ENCODE data around the gene GJD3. TPM values are rescaled to one million over a fixed set of nuclear protein-coding genes. Genes with fewer than 3 reads are reported as not detected.
"Not testable (repeated sequence)": the region's sequence is repeated elsewhere in the genome, so short reads cannot be mapped to it uniquely, and the experiment has no call there.

Gene GJD3
- total RNA-seq, 2 experiments from 2014 or later: not detected

DNA sequence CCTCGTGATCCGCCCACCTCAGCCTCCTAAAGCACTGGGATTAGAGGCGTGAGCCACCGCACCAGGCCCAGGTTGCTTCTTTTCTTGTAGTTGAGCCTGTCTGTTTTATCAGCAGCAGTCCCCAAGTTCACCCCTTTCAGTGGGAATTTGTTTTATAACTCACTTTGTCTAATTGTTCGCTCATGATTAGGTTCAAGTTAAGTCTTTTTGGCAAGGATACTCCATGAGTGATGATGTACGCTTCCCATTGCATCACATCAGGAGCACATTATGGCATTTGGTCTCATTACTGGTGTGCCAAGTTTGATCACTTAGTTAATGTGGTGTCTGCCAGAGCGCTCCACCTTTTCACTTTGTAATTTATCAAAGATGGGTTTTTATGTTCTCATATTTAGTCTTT, 14.4 kb upstream of the GJD3 start:
- no peaks in the 10 kb centered on the region for H3K9me2 ChIP-seq (ENCODE audit: insufficient read depth, low read length)
- TF ChIP-seq, protein P1, sequence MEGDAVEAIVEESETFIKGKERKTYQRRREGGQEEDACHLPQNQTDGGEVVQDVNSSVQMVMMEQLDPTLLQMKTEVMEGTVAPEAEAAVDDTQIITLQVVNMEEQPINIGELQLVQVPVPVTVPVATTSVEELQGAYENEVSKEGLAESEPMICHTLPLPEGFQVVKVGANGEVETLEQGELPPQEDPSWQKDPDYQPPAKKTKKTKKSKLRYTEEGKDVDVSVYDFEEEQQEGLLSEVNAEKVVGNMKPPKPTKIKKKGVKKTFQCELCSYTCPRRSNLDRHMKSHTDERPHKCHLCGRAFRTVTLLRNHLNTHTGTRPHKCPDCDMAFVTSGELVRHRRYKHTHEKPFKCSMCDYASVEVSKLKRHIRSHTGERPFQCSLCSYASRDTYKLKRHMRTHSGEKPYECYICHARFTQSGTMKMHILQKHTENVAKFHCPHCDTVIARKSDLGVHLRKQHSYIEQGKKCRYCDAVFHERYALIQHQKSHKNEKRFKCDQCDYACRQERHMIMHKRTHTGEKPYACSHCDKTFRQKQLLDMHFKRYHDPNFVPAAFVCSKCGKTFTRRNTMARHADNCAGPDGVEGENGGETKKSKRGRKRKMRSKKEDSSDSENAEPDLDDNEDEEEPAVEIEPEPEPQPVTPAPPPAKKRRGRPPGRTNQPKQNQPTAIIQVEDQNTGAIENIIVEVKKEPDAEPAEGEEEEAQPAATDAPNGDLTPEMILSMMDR (conservative IDR thresholded peaks at IDR 0.05; ENCODE audit: low read length): no peak
- no peak for TF ChIP-seq EZH2phosphoT487 (IDR thresholded peaks at IDR 0.05; ENCODE audit: borderline replicate concordance, low read depth, low read length)
- no peaks in the 10 kb centered on the region for H4K20me1 ChIP-seq (ENCODE audit: insufficient read depth, low read length)
- CTCF ChIA-PET (ENCODE audit: unreplicated experiment): no interaction called here
- H3K9me3 ChIP-seq (ENCODE audit: low read length): no peaks in the 10 kb centered on the region
- no peak overlapping the region for H3K27ac ChIP-seq (ENCODE audit: low read depth, low read length, poor library complexity, severe bottlenecking)
- no peaks in the 10 kb centered on the region for H3K79me2 ChIP-seq (ENCODE audit: insufficient read depth, low read depth, low read length)
- no peak overlapping the region for H3K4me2 ChIP-seq (ENCODE audit: low read length)
- intact Hi-C loops (cut with micrococcal nuclease; ENCODE audit: unreplicated experiment): no loop called here
- H3K4me3 ChIP-seq (ENCODE audit: low read depth, low read length, poor library complexity, severe bottlenecking): no peak overlapping the region
- H3K4me1 ChIP-seq (ENCODE audit: insufficient read depth, low read length, poor library complexity, severe bottlenecking): no peaks in the 10 kb centered on the region
- BruUV-seq (replicated peaks): no TSS peak
- peaks cover 4% of the 10 kb centered on the region for H3K36me3 ChIP-seq (ENCODE audit: insufficient read depth, low read length)
- DNase-seq (ENCODE audit: low spot score): no peak
- no peak overlapping the region for H2AFZ ChIP-seq (ENCODE audit: low read length)
- POLR2A ChIA-PET: no interaction called here

DNA sequence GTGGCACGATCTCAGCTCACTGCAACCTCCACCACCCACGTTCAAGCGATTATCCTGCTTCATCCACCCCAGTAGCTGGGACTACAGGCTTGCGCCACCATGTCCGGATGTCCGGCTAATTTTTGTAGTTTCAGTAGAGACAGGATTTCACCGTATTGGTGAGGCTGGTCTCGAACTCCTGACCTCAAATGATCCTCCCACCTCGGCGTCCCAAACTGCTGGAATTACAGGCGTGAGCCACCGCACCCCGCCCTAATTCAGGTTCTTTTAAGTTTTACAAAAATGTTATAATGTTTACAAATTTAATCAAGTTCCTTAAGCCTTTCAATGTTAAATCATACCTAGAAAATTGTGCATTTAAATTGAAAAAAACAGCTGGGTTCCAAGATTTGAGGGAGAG, 13.3 kb upstream of the GJD3 start:
- POLR2A ChIA-PET: interaction anchor here (0.6 kb wide), 1 partner anchor 24 kb away, joined by 3 read pairs; no protein-coding TSS in a partner anchor
- CTCF ChIA-PET (ENCODE audit: unreplicated experiment): no interaction called here

DNA sequence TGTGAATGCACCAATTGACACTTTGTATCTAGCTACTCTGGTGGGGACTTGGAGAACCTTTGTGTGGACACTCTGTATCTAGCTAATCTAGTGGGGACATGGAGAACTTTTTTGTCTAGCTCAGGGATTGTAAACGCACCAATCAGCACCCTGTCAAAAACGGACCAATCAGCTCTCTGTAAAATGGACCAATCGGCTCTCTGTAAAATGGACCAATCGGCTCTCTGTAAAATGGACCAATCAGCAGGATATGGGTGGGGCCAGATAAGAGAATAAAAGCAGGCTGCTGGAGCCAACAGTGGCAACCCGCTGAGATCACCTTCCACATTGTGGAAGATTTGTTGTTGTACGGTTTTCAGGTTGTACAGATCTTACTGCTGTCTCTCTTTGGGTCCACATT, 12.0 kb upstream of the GJD3 start:
- not testable (repeated sequence) for H3K4me1 ChIP-seq (ENCODE audit: insufficient read depth, low read length, poor library complexity, severe bottlenecking); DNase-seq (ENCODE audit: low spot score); BruUV-seq (replicated peaks)

More for the DNA sequence above, 13.3 kb upstream of the GJD3 start:
- TF ChIP-seq, protein P1 (conservative IDR thresholded peaks at IDR 0.05; ENCODE audit: low read length): no peak
- no peak for TF ChIP-seq EZH2phosphoT487 (IDR thresholded peaks at IDR 0.05; ENCODE audit: borderline replicate concordance, low read depth, low read length)
- no peaks in the 10 kb centered on the region for H3K9me3 ChIP-seq (ENCODE audit: low read length)
- H3K27ac ChIP-seq (ENCODE audit: low read depth, low read length, poor library complexity, severe bottlenecking): no peak overlapping the region
- no peak overlapping the region for H3K4me3 ChIP-seq (ENCODE audit: low read depth, low read length, poor library complexity, severe bottlenecking)
- no peak overlapping the region for H3K4me2 ChIP-seq (ENCODE audit: low read length)
- no peaks in the 10 kb centered on the region for H3K4me1 ChIP-seq (ENCODE audit: insufficient read depth, low read length, poor library complexity, severe bottlenecking)
- H3K36me3 ChIP-seq (ENCODE audit: insufficient read depth, low read length): no peaks in the 10 kb centered on the region
- intact Hi-C loops (cut with micrococcal nuclease; ENCODE audit: unreplicated experiment): no loop called here
- DNase-seq (ENCODE audit: low spot score): no peak
- H3K79me2 ChIP-seq (ENCODE audit: insufficient read depth, low read depth, low read length): no peaks in the 10 kb centered on the region
- H4K20me1 ChIP-seq (ENCODE audit: insufficient read depth, low read length): no peaks in the 10 kb centered on the region
- H2AFZ ChIP-seq (ENCODE audit: low read length): no peak overlapping the region
- no peaks in the 10 kb centered on the region for H3K9me2 ChIP-seq (ENCODE audit: insufficient read depth, low read length)
- no TSS peak for BruUV-seq (replicated peaks)

DNA sequence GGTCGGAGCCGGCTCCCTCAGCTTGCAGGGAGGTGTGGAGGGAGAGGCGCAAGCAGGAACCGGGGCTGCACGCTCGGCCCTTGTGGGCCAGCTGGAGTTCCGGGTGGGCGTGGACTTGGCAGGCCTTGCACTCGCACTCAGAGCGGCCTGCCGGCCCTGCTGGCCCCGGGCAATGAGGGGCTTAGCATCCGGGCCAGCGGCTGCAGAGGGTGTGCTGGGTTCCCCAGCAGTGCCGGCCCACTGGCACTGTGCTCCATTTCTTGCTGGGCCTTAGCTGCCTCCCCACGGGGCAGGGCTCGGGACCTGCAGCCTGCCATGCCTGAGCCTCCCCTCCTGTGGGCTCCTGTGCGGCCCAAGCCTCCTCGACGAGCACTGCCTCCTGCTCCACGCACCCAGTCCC, 11.2 kb upstream of the GJD3 start:
- H3K9me2 ChIP-seq (ENCODE audit: insufficient read depth, low read length); H3K9me3 ChIP-seq (ENCODE audit: low read length); H3K4me3 ChIP-seq (ENCODE audit: low read depth, low read length, poor library complexity, severe bottlenecking); H2AFZ ChIP-seq (ENCODE audit: low read length); H3K79me2 ChIP-seq (ENCODE audit: insufficient read depth, low read depth, low read length); H3K36me3 ChIP-seq (ENCODE audit: insufficient read depth, low read length); H3K27ac ChIP-seq (ENCODE audit: low read depth, low read length, poor library complexity, severe bottlenecking); DNase-seq (ENCODE audit: low spot score); H3K4me1 ChIP-seq (ENCODE audit: insufficient read depth, low read length, poor library complexity, severe bottlenecking); intact Hi-C loops (cut with micrococcal nuclease; ENCODE audit: unreplicated experiment); H4K20me1 ChIP-seq (ENCODE audit: insufficient read depth, low read length); POLR2A ChIA-PET; CTCF ChIA-PET (ENCODE audit: unreplicated experiment); BruUV-seq (replicated peaks); H3K4me2 ChIP-seq (ENCODE audit: low read length): not testable (repeated sequence)

More for the DNA sequence above, 12.0 kb upstream of the GJD3 start:
- intact Hi-C loops (cut with micrococcal nuclease; ENCODE audit: unreplicated experiment); H4K20me1 ChIP-seq (ENCODE audit: insufficient read depth, low read length); H3K9me3 ChIP-seq (ENCODE audit: low read length); H3K79me2 ChIP-seq (ENCODE audit: insufficient read depth, low read depth, low read length); H3K36me3 ChIP-seq (ENCODE audit: insufficient read depth, low read length); H3K4me3 ChIP-seq (ENCODE audit: low read depth, low read length, poor library complexity, severe bottlenecking); H2AFZ ChIP-seq (ENCODE audit: low read length); H3K4me2 ChIP-seq (ENCODE audit: low read length); H3K27ac ChIP-seq (ENCODE audit: low read depth, low read length, poor library complexity, severe bottlenecking); CTCF ChIA-PET (ENCODE audit: unreplicated experiment); H3K9me2 ChIP-seq (ENCODE audit: insufficient read depth, low read length): not testable (repeated sequence)
- POLR2A ChIA-PET: interaction anchor here (0.6 kb wide), 1 partner anchor 65 kb away, joined by 3 read pairs; no protein-coding TSS in a partner anchor

Measured in OCI-LY7 (cell line).